HG03139 (cell line): ENCODE results near the gene ETV2.
"Not testable (repeated sequence)": the region's sequence is repeated elsewhere in the genome, so short reads cannot be mapped to it uniquely, and the experiment has no call there.

Source experiments
- ATAC-seq: cut with Tn5 transposase; IDR thresholded peaks from one replicate; pipeline ENCODE4 v1.9.1; 2021; ENCODE audit not compliant: unreplicated experiment

Gene ETV2

DNA sequence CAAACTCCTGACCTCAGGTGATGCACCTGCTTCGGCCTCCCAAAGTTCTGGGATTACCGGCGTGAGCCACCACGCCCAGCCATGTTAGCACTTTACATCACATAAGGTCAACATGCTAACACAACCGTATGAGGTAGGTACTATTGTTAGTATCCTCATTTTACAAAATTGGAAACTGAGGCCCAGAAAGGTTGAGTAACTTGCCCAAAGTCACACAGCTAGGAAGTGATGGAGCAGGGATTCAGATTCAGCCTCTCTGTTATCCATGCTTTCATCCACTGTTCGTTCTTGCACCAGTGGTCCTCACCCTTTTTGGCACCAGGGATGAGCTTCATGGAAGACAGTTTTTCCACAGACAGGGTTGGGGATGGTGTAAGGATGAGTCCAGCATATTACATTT is 15.2 kb downstream of the ETV2 start:
- no peak for ATAC-seq

DNA sequence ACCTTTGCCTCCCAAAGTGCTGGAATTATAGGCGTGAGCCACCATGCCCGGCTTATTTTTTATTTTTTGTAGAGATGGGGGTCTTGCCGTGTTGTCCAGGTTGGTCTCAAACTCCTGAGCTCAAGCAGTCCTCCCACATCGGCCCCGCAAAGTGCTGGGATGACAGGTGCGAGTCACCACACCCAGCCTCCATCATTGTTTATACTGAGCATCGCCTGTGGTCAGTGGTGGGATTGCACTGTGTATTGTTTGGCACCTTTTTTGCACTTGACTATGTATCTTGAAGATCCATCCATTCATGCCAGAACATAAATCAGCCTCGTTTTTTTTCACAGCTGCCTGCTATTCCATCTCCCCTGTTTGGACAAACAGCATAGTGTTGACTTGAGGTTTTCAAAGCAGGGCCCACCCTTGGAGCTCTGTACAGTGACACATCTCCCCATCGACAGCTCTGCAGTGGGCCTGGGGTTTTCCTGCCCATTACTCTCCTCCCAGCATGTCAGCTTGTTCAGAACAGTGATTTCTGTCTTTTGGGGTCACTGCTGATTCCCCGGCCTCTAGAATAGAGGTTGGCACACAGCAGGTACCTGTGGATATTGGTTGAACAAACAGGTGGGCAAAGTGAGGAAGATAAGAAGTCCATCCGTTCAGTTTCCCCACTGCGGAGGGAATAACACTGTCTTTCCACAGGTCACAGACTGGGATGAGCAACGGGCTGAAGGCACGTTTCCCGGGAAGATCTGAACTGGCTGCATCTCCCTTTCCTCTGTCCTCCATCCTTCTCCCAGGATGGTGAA is 16.6 kb downstream of the ETV2 start:
- no peak for ATAC-seq

DNA sequence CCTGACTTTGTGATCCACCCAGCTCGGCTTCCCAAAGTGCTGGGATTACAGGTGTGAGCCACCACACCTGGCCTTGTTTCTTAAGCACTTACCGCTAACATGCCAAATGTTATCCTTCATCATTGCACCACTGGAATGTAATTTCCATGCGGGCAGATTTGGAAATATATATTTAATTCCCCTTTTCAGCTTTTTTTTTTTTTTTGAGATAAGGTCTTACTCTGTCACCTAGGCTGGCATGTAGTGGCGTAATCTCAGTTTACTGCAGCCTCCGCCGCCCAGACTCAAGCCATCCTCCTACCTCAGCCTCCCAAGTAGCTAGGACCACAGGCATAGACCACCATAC is 20.4 kb downstream of the ETV2 start:
- ATAC-seq, result no peak

DNA sequence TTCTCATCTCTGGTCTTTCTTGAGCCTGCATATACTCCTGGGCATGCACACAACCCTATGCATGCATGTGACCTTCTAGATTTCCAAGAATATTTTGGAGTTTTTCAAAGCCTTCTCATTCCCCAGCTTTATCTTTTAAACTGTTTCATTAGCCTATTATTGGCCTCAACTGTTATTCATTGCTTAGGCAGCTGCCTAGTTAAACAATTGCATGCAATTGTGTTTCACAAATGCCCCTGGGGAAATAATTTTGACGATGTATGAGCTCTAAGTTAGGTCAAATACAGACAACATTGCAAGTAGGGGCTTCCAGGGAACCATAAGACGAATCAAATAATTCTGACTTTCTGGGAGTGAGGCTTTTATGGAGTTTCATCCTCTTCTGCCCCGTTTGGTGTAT is 22.4 kb downstream of the ETV2 start:
- ATAC-seq, result no peak

DNA sequence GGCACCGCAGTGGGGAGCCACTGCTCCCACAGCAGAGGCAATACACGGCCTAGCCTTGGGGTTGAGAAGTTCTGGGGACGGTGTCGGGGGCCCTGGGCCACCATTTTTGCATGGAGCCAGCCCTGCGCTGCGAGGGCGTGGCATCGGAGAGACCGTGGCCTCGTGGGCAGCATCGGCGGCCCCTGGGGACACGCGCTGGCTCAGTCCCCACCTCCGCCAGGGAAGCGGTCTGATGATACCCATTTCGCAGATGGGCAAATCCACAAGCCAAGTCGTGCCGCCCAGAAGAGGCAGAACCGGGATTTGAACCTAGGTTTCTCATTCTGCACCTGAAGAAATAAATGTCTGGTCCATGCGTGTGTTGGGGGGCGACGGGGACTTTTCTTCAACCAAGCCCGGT is 23.6 kb downstream of the ETV2 start:
- ATAC-seq, result no peak

DNA sequence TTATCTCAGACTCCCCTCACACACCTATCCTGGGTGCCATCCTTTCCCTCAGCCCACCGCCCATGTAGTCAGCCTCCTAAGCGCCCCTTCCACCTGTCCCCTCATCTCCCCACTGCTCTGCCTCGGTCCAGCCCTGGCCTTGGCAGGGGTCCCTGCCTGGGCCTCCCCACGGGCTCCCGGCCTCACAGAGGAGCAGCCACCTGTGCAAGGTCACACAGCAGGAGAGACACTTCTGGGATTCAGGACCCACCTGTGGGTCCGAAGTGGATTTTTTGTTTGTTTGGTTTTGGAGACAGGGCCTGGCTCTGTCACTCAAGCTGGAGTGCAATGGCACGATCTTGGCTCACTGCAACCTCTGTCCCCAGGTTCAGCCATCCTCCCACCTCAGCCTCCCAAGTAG is 24.1 kb downstream of the ETV2 start:
- no peak for ATAC-seq

DNA sequence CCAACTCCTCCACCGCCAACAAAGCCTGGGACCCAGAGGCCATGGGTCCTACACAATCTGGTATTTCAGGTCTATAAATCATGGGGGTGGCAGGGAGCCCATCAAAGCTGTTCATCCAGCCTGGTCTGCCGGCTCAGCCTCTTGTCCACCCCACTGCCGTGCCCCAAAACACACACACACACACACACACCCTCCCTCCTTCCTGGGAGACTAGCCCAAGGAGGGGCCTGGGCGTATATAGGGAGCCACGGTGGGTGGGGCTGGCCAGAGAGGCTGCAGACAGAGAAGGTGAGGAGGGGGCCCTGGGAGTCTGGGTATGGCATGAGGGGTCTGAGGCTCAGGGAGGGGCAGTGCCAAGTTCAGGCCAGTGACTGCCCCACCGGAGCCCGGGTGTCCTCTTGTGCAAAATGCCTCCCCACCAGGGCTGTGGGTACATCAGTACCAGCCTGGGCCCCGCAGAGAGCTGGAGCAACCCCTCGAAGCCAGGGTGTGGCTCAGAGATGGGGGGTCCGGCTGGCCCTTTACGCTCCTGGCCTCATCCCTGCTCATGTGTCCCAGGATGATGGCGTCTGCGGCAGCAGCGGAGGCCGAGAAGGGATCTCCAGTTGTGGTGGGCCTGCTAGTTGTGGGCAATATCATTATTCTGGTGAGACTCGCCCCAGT is 24.8 kb downstream of the ETV2 start, which contains the start of gene UPK1A:
TSS of gene UPK1A (plus strand) at position 267 of the 663 bp plus-strand sequence. CDS start at position 563, 296 bp downstream.
- no peak for ATAC-seq

DNA sequence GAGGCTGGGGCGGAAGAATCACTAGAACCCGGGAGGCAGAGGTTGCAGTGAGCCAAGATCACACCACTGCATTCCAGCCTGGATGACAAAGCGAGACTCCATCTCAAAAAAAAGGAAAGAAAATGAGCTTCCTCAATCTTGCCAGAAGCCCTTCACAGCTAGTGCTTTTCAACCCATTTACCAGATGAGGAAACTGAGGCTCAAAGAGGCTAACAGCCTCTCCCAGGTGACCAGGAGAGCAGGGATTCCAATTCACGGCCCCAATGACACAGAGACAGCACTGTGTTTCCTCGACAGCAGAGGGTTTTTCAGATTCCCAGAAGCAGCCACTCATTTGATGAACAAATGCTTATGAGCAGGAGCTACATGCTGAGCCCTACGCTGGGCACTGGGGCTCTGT is 28.0 kb downstream of the ETV2 start:
- ATAC-seq, result no peak

DNA sequence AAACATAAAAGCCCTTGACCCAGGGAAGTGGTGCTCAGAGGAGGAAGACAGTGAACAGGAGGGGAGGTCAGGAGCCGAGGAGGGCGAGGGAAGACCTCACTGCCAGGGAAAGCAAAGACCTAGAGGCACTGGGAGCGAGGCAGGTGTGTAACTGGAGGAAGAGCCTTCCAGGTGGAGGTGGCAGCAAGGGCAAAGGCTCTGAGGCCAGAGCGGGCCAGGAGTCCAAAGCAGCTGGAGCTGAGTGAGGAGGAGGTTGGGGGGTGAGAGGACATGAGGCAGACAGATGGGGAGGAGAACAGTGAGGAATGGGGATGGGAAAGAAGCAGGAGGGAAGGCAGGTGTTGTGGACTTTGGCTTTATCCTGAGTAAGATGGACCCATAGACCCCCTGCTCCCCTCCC is 28.4 kb downstream of the ETV2 start:
- no peak for ATAC-seq

DNA sequence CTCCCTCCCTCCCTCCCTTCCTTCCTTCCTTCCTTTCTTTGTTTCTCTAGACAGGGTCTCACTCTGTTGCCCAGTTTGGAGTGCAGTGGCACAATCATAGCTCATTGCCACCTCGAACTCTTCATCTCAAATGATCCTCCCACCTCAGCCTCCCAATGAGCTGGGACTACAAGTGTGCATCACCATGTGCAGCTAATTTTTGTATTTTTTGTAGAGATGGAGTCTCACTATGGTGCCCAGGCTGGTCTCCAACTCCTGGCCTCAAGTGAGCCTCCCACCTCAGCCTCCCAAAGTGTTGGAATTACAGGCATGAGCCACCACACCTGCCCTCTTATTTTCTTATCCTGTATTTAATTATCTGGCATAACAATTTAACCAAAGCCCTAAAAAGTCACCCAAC is 29.1 kb downstream of the ETV2 start:
- no peak for ATAC-seq

DNA sequence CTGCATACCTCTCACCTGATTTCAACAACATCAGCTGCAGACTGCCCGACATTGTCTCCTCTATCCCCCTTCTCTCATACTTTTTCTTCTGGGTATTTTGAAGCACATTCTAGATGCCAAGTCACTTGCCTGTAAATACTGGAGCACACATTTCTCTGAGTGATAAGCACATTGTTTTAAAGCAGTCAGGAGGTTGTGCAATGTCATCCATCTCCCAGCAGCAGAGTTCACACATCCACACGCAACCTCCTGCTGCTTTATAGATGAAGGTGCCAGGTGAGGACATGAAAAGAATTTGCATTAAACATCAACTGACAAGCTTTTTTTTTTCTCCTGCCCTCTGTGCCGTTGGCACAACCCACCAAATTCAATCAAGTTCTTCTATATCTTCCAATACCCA is 30.3 kb downstream of the ETV2 start:
- no peak for ATAC-seq

DNA sequence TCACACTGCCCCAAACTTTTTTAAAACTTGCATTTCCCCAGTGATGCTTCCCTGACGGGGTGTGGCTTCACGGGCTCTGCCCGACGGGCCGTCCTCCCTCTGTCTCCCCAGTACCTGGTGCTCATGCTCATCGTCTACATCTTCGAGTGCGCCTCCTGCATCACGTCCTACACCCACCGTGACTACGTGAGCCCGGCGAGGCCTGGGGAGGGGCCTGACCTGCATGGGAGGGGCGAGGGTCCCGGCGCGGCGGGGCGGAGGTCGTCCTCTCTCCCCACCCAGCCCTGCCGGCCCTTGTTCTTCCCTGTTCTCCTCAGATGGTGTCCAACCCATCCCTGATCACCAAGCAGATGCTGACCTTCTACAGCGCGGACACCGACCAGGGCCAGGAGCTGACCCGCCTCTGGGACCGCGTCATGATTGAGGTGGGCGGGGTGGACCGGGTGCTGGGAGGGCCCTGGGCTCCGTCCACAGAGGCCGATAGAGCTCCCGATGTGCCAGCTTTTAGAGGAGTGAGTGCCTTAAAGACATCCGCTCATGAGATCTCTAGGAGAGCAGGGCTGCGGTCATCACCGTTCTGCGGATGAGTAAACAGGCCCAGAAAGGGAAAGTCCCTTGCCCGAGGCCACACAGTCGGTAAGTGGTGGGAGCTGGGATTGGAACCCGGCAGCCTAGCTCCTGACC is 31.7 kb downstream of the ETV2 start:
- ATAC-seq, result no peak

DNA sequence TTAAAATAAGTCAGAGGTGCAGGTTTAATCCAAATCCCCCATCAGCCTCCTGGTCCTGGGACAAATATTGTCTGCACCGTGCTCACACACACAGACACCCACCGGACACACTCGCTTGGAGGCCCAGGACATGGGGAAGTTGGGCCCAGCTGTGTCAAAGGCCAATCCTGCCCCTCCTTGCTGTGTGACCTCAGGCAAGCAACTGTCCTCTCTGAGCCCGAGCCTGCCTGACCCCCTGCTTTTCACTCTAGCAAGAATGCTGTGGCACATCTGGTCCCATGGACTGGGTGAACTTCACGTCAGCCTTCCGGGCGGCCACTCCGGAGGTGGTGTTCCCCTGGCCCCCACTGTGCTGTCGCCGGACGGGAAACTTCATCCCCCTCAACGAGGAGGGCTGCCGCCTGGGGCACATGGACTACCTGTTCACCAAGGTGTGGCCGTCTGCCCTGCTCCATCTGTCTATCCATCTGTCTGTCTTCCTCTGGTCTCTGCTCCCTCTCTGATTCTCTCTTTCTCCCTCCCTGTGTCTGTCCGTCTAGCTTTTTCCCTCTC is 34.1 kb downstream of the ETV2 start:
- no peak for ATAC-seq

DNA sequence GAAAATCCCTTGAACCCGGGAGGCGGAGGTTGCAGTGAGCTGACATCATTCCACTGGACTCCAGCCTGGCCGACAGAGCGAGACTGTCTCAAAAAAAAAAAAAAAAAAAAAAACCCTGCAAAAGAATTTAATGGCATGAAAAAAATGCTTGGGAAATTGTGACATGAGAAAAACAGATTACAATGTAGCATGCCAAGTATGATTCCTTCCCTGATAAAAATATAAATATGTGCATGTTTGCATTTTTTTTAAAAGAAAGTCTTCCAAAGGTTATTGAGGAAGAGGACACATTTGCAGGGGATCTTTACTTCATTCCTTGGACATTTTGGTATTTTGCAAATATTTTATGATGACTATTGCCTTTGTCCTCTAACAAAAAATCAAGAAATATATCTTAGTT is 48.3 kb downstream of the ETV2 start:
- ATAC-seq, result no peak

DNA sequence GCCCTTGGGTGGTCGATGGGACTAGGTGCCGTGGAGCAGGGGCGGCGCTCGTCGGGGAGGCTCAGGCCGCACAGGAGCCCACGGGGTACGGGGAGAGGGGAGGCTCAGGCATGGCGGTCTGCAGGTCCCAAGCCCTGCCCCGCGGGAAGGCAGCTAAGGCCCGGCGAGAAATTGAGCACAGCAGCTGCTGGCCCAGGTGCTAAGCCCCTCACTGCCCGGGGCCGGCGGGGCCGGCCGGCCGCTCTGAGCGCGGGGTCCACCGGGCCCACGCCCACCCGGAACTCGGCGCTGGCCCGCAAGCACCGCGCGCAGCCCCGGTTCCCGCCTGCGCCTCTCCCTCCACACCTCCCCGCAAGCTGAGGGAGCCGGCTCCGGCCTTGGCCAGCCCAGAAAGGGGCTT is 49.6 kb downstream of the ETV2 start:
- not testable (repeated sequence) for ATAC-seq

DNA sequence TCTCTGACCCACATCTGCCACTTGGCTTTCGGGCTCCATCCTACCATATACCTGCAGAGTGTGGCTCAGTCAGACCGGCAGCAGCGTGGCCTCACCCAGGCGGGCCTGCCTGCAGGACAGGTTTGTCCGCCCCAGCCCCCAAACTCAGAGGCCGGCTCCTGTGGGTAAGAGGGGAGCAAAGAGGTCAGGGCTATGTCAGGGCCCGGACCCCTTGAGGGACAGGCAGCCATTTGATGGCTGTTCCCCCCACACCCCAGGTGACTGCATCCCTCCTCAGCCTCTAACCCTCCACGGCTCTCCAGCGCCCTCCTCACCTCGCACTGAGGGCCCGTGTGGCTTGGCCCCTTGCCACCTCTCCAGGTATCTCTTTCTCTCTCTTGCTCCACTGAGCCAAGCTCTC is 50.5 kb downstream of the ETV2 start:
- ATAC-seq, result no peak

DNA sequence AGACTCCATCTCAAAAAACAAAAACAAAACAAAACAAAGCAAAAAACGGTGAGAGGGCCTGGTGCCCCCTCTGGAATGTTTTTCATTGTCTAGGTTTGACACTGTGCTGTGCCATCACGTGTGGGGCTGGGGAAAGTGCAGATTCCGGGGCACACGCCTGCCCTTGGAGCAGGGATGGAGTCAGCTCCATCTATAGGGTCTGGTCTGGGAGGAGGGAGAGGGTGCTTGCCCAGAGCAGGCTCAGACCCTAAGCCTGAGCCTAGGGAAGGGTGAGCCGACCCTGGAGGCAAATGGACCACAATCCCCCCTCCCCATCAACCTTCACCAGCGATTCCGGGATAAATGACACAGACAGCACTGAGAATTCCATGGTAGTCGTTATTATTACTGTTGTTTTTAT is 51.9 kb downstream of the ETV2 start:
- no peak for ATAC-seq

DNA sequence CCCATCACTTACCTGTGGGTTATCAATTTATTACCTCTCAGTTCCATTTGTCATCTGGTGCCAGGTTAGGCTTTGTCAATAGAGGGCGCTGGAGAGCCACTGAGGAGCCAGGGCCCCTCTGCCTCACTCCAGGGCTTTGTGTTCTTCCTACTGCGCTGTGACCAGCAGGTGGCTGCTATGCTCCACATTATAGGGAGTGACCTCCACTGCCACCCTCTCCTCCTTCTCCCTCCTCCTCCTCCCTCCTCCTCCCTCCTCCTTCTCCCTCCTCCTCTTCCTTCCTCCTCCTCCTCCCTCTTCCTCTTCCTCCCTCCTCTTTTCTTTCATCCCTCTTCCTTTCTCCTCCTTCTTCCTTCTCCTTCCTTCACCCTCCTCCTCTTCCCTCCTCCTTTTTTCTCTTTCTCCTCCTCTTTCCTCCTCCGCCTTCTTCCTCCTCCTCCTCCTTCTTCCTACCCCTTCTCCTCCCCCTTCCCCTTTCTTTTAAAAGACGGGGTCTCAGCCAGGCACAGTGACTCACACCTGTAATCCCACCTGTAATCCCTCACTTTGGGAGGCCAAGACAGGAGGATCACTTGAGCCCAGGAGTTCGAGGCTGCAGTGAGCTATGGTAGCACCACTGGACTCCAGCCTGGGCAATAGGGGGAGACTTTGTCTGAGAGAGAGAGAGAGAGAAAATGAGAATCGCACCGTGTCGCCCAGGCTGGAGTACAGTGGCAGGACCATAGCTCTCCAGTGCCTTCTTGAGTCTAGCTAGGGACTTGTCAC is 52.5 kb downstream of the ETV2 start:
- ATAC-seq, result peak; percentile 76
